BE2C (cell line): ENCODE measurements around the gene CD163.

Experiments
- DNase-seq: peaks from one replicate; pipeline ENCODE4 v3.0.0-alpha.2; 2020
- H3K27me3 ChIP-seq: fragments of 250-450 bp; sonication (Bioruptor Pico); 2 replicates; pipeline ENCODE4 v1.5.1; 2020; ENCODE audit warnings: mild to moderate bottlenecking
- H3K36me3 ChIP-seq: fragments of 250-450 bp; sonication (Bioruptor Pico); 2 replicates; pipeline ENCODE4 v1.5.1; 2020; ENCODE audit warnings: mild to moderate bottlenecking
- H3K4me1 ChIP-seq: fragments of 250-450 bp; sonication (Bioruptor Pico); 2 replicates; pipeline ENCODE4 v1.5.1; 2020
- H3K4me3 ChIP-seq: 2 replicates; pipeline ENCODE4 v1.5.1; 2011; ENCODE audit warnings: low read depth, low read length
- H3K9me3 ChIP-seq: fragments of 250-450 bp; sonication (Bioruptor Pico); 2 replicates; pipeline ENCODE4 v1.5.1; 2020
- CTCF ChIP-seq: IDR thresholded peaks from 2 replicates; pipeline ENCODE4 v1.5.1; 2012; ENCODE audit warnings: mild to moderate bottlenecking, low read depth, low read length

The CD163 gene

DNA sequence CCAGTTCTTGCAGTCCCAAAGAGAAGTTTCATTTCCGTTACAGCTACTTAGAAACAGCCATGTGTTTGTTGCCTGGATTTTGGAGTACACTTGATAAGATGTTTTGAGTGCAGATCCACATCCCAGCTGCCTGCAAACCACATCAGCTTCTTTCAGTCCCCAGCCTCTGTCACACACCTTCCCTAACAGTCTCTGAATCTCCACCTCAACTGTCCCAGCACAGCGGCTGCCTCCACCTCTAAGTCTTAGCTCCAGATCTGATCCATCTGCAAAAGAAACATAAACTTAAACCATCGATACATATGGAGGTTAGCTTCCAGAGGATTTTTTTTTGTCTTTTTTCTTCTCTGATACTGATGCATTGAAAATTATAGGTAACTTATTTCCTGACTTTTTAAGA lies 8.4 kb downstream of the CD163 start:
- no peaks in the 10 kb centered on the region for H3K9me3 ChIP-seq
- no peaks in the 10 kb centered on the region for H3K4me1 ChIP-seq
- DNase-seq: no peak
- H3K4me3 ChIP-seq: no peak overlapping the region
- H3K27me3 ChIP-seq: peaks cover 31% of the 10 kb centered on the region
- TF ChIP-seq CTCF: no peak
- H3K36me3 ChIP-seq: no peaks in the 10 kb centered on the region

GRCh38 chr12:7493006-7493405 lies 10.6 kb downstream of the CD163 start:
- H3K4me3 ChIP-seq: no peak overlapping the region
- no peaks in the 10 kb centered on the region for H3K4me1 ChIP-seq
- no peak for DNase-seq
- no peaks in the 10 kb centered on the region for H3K9me3 ChIP-seq
- no peaks in the 10 kb centered on the region for H3K36me3 ChIP-seq
- peaks cover 31% of the 10 kb centered on the region for H3K27me3 ChIP-seq
- TF ChIP-seq CTCF: no peak

DNA sequence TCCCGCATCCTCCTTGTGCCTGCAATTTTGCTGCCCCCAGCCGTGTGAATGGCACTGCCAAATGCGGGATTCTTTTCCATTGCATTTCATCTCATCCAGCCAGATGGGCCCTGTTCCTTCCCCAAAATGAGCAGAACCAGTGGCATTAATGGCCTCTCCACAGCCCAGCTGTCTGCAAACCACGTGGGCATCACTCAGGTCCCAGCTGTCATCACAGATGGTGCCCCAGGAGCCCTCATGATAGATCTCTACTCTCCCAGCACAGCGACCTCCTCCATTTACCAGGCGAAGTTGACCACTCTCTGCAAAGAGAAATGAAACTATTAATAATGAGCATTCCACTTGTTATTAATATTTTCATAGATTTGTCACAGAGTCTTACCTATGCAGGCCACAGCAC lies 17.1 kb downstream of the CD163 start:
- Histone ChIP-seq H3K4me1 (no peaks in the 10 kb centered on the region), H3K27me3 (peaks cover 3% of the 10 kb centered on the region)

GRCh38 chr12:7485095-7485494 lies 18.5 kb downstream of the CD163 start:
- DNase-seq: no peak
- TF ChIP-seq CTCF: no peak
- H3K4me3 ChIP-seq: no peak overlapping the region
- H3K27me3 ChIP-seq: no peaks in the 10 kb centered on the region; the same call in 1 of the 2 replicates
- no peaks in the 10 kb centered on the region for H3K9me3 ChIP-seq
- no peaks in the 10 kb centered on the region for H3K36me3 ChIP-seq
- no peaks in the 10 kb centered on the region for H3K4me1 ChIP-seq

More for the DNA sequence above, 17.1 kb downstream of the CD163 start:
- Histone ChIP-seq H3K9me3 (no peaks in the 10 kb centered on the region), H3K36me3 (no peaks in the 10 kb centered on the region), H3K4me3 (no peak overlapping the region)
- no peak for TF ChIP-seq CTCF
- DNase-seq: no peak

- no peaks in the 10 kb centered on the region for H3K36me3 ChIP-seq
- no peaks in the 10 kb centered on the region for H3K27me3 ChIP-seq
- no peak for TF ChIP-seq CTCF
- DNase-seq: no peak
- no peak overlapping the region for H3K4me3 ChIP-seq
- H3K4me1 ChIP-seq: no peaks in the 10 kb centered on the region
- no peaks in the 10 kb centered on the region for H3K9me3 ChIP-seq
Measured at GRCh38 chr12:7483343-7483742, 20.2 kb downstream of the CD163 start.

- no peak for TF ChIP-seq CTCF
- no peak overlapping the region for H3K4me3 ChIP-seq
Measured at GRCh38 chr12:7479771-7480170, 23.8 kb downstream of the CD163 start.

More at GRCh38 chr12:7479771-7480170, 23.8 kb downstream of the CD163 start:
- no peak for DNase-seq
- H3K9me3 ChIP-seq: no peaks in the 10 kb centered on the region
- H3K27me3 ChIP-seq: no peaks in the 10 kb centered on the region
- no peaks in the 10 kb centered on the region for H3K4me1 ChIP-seq
- no peaks in the 10 kb centered on the region for H3K36me3 ChIP-seq
